Stimulated activated CD8-positive, alpha-beta memory T cell treated with anti-CD3 and anti-CD28 coated beads, Interleukin-12 subunit alpha, Interleukin-12 subunit beta, amount 100 ng/mL, for 24 hours (primary cell): ENCODE data around the gene PRKD2.

Experiments
- DNase-seq: peaks from one replicate; pipeline ENCODE4 v3.0.0-alpha.2; 2020; ENCODE audit errors: extremely low read depth

Gene PRKD2

GRCh38 chr19:46741447-46741846, 24.5 kb upstream of the PRKD2 start:
- no peak for DNase-seq

- no peak for DNase-seq
These were observed 22.4 kb upstream of the PRKD2 start for GRCh38 chr19:46739290-46739771.

DNA sequence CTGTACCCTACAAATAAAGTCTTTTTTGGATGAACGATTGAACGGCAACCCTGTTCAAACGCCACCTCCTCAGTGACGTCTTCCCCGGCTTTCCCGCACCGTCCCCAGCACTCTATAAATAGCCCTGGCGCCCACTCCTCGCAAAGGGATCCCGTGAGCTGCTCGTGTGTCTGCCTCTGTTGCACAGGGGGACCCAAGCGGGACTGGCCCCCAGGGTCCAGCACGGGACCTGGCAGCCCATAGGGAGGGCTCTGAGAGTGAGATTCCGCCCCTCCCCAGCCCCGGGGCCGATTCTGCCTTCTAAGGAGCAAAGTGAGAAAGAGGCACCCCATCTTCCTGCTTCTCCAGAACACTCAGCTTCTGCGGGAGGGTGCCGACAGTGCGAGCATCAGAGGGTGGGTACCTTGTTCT, 20.9 kb upstream of the PRKD2 start:
- DNase-seq: no peak

- DNase-seq: no peak
These were observed 20.4 kb upstream of the PRKD2 start for GRCh38 chr19:46737298-46737654.

DNA sequence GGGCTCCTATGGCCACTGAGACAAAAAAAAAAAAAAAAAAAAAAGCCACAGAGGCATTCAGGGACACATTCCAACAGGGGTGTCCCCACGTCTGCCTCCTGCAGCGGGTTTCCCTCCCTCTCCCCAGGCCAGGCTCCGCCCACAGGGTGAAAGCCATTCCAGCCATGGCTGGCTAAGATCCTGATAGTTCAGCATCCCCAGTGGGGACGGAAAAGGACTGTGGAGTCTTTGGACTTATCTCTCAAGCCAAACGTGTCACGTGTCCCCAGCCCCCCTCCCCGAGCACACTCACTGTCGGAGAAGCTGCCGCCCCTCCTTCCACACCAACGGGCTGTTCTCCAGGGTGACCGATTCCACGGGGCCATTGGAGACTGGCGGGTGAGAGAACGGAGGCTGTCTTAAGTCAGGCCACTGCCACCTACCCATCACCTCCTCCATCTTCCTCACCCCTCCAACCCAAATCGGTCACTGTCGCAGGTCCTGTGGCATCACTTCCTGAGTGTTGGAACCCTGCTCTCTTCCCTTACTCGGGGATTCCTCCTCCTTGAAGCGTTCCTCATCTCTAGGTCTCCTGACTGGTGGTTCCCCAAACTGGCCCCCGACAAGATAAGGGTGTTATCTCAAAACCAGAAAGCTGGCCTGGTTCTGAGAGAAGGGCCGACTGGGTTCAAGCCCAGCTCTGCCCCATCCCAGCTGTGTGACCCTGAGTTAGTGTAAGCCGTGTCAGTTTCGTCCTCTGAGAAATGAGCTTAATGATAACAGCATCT, 19.8 kb upstream of the PRKD2 start:
- DNase-seq: no peak

GRCh38 chr19:46733690-46734292, 16.9 kb upstream of the PRKD2 start:
- no peak for DNase-seq

GRCh38 chr19:46732966-46733689, 16.2 kb upstream of the PRKD2 start:
- no peak for DNase-seq

GRCh38 chr19:46732172-46732938, 15.4 kb upstream of the PRKD2 start:
- no peak for DNase-seq

DNA sequence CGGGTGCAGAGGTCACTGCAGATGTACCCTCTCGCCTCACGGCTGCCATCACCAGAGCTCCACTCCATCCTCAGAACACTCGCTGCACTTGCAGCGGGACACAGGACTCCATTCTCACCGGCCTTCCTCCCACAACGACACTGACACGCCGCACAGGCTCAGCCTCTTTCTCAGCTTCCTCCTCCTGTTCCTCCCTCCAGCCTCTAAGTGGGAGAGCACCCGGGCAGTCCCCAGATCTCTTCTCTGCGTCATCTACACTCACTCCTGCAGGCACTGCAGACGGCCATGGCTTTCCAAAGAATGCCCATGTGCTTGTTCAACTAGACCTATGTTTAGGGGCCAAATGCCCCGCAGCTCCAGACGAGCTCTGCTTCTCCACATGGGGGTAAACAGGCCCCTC, 14.7 kb upstream of the PRKD2 start:
- DNase-seq: no peak

- no peak for DNase-seq
These were observed 14.1 kb upstream of the PRKD2 start for GRCh38 chr19:46731007-46731501.

DNA sequence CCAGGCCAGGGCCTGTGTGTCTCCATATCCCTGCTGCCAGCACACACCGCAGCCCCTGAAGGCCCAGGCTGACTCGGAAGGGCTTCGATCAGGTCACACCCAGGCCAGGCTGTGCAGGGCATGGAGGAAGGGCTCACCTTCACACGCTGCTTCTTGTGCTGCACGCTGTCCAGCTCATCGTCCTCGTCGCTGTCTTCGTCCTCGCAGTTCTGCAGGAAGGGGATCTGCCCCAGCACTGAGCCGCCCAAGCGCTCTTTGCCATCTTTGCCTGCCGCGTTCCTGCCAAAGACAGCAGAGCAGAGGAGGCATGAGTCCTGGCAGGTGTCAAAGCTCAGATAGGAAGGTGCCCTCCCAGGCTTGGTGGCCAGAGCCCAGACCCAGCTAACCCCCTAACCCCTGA, 13.7 kb upstream of the PRKD2 start:
- no peak for DNase-seq

DNA sequence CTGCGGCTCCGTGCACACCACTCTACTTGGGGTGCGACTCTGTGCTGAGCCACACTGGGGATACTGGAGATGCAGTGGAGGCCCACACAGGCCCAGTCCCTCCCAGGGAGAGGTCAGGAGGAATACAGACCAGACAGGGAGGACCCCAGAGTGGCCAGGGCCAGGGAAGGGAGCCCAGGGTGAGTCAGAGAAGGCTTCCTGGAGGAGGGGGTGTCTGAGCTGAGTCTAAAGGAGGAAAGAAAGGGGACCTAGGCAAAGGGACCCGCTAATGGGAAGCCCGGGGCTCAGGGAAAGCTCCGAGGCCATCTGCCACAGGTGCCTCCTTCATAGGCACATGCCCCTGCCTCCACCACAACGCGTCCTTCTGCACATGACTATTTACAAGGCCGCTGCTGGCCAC, 13.3 kb upstream of the PRKD2 start:
- no peak for DNase-seq

DNA sequence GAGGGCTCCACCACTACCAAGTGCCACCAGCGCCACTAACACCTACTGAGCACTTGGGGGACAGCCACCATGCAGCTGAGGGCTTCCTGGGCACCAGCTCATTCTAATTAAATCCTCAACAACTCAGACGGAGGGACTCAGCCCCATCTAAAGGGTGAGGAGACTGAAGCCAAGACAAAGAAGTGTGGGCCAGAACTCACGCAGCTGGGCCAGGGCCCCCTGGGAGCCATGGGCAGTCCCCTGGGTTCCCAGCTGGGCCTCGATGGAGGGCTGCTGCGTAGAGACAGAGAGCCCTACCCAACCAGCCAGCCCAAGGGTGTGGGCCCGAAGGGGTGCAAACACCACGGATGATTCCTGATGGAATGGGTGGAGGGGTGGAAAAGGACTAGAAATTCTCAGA, 12.8 kb upstream of the PRKD2 start:
- DNase-seq: no peak

GRCh38 chr19:46728693-46729339, 11.9 kb upstream of the PRKD2 start:
- DNase-seq: peak; percentile 51

DNA sequence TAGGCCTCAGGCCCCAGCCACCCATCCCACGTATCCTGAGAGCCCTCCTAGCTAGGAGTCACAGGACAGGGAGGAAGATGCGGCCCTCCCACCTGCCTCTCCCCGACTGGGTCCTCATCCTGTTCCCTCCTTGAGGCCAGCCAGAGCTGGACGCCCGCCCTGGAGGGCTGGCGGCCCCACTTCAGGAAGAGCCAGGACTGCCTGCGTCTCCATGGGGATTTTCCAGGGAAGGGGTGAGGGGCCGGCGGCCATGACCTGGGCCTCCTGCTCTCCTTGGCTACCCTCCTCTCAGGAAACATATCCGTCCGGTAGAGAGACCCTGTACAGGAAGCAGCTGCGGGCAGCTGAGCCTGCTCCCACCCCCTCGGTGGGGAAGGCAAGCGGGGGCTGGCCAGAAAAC, 11.3 kb upstream of the PRKD2 start:
- DNase-seq: no peak

- DNase-seq: no peak
These were observed 10.8 kb upstream of the PRKD2 start for GRCh38 chr19:46727757-46728156.

- no peak for DNase-seq
These were observed 10.1 kb upstream of the PRKD2 start for GRCh38 chr19:46726971-46727501.

- no peak for DNase-seq
These were observed 9.6 kb upstream of the PRKD2 start for GRCh38 chr19:46726551-46726950.

- no peak for DNase-seq
These were observed 9.0 kb upstream of the PRKD2 start for GRCh38 chr19:46725859-46726393.

DNA sequence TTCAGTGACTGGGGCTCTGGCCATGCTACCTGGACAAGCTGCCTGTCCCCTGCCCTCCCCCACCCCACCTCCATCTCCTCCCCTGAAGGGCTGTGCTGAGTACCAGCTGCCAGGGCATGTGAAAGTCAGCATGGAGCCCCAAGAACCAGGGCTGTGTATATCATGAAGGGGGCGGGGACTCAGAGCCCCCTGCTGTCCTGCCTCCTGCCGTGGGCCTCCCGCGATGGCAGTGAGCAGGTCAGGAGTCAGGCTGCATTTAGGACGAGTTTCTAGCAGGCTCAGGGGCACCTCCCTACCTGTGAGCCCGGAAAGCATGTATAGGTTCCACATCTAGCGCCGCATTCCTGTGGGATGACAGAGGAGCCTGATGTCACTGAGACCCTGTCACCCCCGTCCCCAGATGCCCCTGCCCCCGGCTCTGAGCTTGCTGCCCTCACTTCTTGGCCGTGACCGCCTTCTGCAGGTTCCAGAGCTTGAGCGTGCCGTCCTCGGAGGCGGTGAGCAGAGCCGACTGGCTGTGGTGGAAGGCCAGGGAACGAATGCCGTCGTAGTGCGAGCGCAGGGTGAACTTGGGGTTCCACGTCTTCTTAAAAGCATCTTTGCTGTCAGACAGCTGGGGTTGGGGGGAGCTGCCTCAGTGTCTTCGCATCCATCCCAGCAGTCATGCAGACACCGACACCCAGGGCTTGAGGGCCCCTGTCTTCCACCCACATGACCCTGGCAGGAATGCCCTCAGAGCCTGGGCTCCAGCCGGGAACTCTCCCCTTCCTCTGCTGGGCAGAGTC, 8.3 kb upstream of the PRKD2 start:
- no peak for DNase-seq
